ENCODE data around the gene KCTD5. TPM values are rescaled to one million over a fixed set of nuclear protein-coding genes. Genes with fewer than 3 reads are reported as not detected.

Gene KCTD5
- total and polyA plus RNA-seq, 9 of the 15 experiments (the other 6 are each of a cell fraction or from before 2014, with no cell fraction given) = 0.73 to 58.3 (median 32.3) TPM

DNA sequence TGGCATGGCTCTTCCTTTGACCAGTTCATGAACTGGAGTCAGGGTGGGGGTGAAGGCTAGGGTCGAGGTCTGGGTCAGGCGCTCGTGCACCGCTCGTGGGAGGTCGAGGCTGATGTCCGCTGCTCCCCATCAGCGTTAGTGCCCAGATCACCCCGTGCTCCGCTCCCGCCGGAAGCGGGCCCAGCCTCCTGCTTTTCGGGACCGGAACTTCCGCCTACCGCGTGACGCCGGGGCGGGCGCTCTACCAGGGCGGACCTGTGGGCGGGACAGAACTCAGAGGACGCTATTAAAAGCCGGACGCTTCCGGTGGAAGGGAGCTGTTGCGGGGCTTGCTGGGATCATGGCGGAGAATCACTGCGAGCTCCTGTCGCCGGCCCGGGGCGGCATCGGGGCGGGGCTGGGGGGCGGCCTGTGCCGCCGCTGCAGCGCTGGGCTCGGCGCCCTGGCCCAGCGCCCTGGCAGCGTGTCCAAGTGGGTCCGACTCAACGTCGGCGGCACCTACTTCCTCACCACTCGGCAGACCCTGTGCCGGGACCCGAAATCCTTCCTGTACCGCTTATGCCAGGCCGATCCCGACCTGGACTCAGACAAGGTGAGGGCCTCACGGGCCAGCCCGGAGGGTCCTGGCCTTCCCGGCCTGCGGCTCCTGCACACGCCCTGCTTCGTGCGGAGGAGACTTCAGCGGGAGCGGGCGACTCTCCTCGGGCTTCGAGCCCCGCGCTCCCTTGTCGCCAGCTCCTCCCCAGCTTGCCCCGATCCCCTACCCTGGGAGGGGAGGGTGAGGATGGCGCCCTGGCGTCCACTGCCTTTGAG is at the start of gene KCTD5 (continued):
- TF ChIP-seq, protein P1, sequence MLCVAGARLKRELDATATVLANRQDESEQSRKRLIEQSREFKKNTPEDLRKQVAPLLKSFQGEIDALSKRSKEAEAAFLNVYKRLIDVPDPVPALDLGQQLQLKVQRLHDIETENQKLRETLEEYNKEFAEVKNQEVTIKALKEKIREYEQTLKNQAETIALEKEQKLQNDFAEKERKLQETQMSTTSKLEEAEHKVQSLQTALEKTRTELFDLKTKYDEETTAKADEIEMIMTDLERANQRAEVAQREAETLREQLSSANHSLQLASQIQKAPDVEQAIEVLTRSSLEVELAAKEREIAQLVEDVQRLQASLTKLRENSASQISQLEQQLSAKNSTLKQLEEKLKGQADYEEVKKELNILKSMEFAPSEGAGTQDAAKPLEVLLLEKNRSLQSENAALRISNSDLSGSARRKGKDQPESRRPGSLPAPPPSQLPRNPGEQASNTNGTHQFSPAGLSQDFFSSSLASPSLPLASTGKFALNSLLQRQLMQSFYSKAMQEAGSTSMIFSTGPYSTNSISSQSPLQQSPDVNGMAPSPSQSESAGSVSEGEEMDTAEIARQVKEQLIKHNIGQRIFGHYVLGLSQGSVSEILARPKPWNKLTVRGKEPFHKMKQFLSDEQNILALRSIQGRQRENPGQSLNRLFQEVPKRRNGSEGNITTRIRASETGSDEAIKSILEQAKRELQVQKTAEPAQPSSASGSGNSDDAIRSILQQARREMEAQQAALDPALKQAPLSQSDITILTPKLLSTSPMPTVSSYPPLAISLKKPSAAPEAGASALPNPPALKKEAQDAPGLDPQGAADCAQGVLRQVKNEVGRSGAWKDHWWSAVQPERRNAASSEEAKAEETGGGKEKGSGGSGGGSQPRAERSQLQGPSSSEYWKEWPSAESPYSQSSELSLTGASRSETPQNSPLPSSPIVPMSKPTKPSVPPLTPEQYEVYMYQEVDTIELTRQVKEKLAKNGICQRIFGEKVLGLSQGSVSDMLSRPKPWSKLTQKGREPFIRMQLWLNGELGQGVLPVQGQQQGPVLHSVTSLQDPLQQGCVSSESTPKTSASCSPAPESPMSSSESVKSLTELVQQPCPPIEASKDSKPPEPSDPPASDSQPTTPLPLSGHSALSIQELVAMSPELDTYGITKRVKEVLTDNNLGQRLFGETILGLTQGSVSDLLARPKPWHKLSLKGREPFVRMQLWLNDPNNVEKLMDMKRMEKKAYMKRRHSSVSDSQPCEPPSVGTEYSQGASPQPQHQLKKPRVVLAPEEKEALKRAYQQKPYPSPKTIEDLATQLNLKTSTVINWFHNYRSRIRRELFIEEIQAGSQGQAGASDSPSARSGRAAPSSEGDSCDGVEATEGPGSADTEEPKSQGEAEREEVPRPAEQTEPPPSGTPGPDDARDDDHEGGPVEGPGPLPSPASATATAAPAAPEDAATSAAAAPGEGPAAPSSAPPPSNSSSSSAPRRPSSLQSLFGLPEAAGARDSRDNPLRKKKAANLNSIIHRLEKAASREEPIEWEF (CRISPR knock-in tag; IDR thresholded peaks at IDR 0.05) = no peak
- TF ChIP-seq EGR1 (conservative IDR thresholded peaks at IDR 0.05) (peak; percentile 85), SMAD4 (CRISPR knock-in tag; conservative IDR thresholded peaks at IDR 0.05) (no peak), L3MBTL2 (IDR thresholded peaks at IDR 0.05) (peak; percentile 96), SMAD3 (CRISPR knock-in tag; conservative IDR thresholded peaks at IDR 0.05) (no peak), ZBTB7A (IDR thresholded peaks at IDR 0.05; ENCODE audit: borderline replicate concordance, control insufficient read depth, low read depth, low read length) (peak; percentile 51; the same call in 1 of the 2 replicates), HINFP (tag; conservative IDR thresholded peaks at IDR 0.05; ENCODE audit: low read depth) (no peak)
- TF ChIP-seq, protein P2, sequence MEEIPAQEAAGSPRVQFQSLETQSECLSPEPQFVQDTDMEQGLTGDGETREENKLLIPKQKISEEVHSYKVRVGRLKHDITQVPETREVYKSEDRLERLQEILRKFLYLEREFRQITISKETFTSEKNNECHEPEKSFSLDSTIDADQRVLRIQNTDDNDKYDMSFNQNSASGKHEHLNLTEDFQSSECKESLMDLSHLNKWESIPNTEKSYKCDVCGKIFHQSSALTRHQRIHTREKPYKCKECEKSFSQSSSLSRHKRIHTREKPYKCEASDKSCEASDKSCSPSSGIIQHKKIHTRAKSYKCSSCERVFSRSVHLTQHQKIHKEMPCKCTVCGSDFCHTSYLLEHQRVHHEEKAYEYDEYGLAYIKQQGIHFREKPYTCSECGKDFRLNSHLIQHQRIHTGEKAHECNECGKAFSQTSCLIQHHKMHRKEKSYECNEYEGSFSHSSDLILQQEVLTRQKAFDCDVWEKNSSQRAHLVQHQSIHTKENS (CRISPR knock-in tag; IDR thresholded peaks at IDR 0.05) = no peak
- TF ChIP-seq, protein P3, sequence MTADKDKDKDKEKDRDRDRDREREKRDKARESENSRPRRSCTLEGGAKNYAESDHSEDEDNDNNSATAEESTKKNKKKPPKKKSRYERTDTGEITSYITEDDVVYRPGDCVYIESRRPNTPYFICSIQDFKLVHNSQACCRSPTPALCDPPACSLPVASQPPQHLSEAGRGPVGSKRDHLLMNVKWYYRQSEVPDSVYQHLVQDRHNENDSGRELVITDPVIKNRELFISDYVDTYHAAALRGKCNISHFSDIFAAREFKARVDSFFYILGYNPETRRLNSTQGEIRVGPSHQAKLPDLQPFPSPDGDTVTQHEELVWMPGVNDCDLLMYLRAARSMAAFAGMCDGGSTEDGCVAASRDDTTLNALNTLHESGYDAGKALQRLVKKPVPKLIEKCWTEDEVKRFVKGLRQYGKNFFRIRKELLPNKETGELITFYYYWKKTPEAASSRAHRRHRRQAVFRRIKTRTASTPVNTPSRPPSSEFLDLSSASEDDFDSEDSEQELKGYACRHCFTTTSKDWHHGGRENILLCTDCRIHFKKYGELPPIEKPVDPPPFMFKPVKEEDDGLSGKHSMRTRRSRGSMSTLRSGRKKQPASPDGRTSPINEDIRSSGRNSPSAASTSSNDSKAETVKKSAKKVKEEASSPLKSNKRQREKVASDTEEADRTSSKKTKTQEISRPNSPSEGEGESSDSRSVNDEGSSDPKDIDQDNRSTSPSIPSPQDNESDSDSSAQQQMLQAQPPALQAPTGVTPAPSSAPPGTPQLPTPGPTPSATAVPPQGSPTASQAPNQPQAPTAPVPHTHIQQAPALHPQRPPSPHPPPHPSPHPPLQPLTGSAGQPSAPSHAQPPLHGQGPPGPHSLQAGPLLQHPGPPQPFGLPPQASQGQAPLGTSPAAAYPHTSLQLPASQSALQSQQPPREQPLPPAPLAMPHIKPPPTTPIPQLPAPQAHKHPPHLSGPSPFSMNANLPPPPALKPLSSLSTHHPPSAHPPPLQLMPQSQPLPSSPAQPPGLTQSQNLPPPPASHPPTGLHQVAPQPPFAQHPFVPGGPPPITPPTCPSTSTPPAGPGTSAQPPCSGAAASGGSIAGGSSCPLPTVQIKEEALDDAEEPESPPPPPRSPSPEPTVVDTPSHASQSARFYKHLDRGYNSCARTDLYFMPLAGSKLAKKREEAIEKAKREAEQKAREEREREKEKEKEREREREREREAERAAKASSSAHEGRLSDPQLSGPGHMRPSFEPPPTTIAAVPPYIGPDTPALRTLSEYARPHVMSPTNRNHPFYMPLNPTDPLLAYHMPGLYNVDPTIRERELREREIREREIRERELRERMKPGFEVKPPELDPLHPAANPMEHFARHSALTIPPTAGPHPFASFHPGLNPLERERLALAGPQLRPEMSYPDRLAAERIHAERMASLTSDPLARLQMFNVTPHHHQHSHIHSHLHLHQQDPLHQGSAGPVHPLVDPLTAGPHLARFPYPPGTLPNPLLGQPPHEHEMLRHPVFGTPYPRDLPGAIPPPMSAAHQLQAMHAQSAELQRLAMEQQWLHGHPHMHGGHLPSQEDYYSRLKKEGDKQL (CRISPR knock-in tag; IDR thresholded peaks at IDR 0.05; ENCODE audit: borderline replicate concordance) = no peak
- TF ChIP-seq, protein P4, sequence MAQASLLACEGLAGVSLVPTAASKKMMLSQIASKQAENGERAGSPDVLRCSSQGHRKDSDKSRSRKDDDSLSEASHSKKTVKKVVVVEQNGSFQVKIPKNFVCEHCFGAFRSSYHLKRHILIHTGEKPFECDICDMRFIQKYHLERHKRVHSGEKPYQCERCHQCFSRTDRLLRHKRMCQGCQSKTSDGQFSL (CRISPR knock-in tag; IDR thresholded peaks at IDR 0.05) = peak; percentile 23; the same call in 1 of the 2 replicates
- TF ChIP-seq, protein P4 (tag; IDR thresholded peaks at IDR 0.05) = no peak
